ENCODE results near the gene PRR15.

- TF ChIP-seq, protein P1, sequence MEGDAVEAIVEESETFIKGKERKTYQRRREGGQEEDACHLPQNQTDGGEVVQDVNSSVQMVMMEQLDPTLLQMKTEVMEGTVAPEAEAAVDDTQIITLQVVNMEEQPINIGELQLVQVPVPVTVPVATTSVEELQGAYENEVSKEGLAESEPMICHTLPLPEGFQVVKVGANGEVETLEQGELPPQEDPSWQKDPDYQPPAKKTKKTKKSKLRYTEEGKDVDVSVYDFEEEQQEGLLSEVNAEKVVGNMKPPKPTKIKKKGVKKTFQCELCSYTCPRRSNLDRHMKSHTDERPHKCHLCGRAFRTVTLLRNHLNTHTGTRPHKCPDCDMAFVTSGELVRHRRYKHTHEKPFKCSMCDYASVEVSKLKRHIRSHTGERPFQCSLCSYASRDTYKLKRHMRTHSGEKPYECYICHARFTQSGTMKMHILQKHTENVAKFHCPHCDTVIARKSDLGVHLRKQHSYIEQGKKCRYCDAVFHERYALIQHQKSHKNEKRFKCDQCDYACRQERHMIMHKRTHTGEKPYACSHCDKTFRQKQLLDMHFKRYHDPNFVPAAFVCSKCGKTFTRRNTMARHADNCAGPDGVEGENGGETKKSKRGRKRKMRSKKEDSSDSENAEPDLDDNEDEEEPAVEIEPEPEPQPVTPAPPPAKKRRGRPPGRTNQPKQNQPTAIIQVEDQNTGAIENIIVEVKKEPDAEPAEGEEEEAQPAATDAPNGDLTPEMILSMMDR (IDR thresholded peaks at IDR 0.05): no peak
- no peak for TF ChIP-seq POLR2A (IDR thresholded peaks at IDR 0.05)
These were observed 6.0 kb downstream of the PRR15 start for GRCh38 chr7:29569648-29570047.
